ENCODE data around the gene MDH2.
"Not testable (repeated sequence)": the region's sequence is repeated elsewhere in the genome, so short reads cannot be mapped to it uniquely, and the experiment has no call there.

Gene MDH2

GRCh38 chr7:76072243-76073148, 24.6 kb downstream of the MDH2 start:
- DNase-seq = no peak

DNA sequence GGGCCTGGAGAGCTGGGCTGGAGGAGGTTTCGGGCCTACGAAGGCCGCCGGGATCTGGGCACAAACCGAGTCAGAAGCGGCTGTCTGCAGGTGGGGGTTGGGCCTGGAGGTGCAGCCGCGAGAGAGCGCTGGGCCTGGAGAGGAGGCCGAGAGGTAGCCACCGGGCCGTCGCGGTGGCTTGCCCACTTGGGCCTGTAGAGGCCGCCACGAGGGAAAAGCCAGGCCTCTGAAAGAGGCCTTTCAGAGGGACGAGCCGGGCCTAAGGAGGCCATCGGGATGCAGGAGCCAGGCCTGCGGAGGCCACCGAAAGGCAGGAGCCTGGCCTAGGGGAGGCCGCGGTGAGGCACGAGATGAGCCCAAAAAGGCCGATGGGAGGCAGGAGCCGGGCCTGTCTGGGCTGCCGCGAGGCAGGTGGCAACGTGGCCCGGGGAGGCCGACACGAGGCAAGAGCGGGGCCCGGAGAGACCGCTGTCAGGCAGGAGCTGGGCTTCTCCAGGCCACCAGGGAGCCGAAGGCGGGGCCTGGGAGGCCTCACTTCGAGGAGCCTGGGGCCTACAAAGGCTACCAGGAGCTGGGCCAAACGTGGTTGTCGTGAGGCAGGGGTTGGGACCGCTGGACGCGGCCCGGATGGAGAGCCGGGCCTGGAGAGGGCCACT, 25.6 kb downstream of the MDH2 start:
- DNase-seq = no peak

GRCh38 chr7:76074306-76074971, 26.5 kb downstream of the MDH2 start:
- DNase-seq = no peak

- no peak for DNase-seq
Measured at GRCh38 chr7:76074972-76075370, 27.1 kb downstream of the MDH2 start.

GRCh38 chr7:76076995-76077394, 29.1 kb downstream of the MDH2 start:
- DNase-seq = no peak

- peak; percentile 14 for DNase-seq
Measured at GRCh38 chr7:76077435-76077834, 29.5 kb downstream of the MDH2 start.

GRCh38 chr7:76080204-76080603, 32.3 kb downstream of the MDH2 start:
- DNase-seq = no peak

GRCh38 chr7:76084115-76084514, 36.2 kb downstream of the MDH2 start:
- DNase-seq = not testable (repeated sequence)

DNA sequence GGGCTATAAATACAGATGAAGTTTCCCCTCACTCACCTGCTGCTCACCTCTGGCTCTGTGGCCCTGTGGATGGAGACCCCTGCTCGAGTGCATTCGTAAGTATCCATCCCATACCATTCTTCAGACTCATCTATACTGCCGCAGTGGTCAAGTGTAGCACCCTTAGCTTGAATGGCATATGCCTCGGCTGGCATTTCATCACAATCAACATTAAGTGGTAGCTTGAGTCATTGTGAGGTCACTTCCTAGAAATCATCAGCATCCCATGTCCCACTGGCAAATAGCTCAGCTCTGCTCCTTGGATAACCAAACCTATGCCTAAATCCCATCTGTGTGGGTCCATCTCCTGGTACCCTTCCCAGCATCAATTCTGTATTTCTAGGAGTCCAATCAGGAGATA, 38.2 kb downstream of the MDH2 start:
- no peak for DNase-seq

GRCh38 chr7:76087362-76087791, 39.5 kb downstream of the MDH2 start:
- not testable (repeated sequence) for DNase-seq

DNA sequence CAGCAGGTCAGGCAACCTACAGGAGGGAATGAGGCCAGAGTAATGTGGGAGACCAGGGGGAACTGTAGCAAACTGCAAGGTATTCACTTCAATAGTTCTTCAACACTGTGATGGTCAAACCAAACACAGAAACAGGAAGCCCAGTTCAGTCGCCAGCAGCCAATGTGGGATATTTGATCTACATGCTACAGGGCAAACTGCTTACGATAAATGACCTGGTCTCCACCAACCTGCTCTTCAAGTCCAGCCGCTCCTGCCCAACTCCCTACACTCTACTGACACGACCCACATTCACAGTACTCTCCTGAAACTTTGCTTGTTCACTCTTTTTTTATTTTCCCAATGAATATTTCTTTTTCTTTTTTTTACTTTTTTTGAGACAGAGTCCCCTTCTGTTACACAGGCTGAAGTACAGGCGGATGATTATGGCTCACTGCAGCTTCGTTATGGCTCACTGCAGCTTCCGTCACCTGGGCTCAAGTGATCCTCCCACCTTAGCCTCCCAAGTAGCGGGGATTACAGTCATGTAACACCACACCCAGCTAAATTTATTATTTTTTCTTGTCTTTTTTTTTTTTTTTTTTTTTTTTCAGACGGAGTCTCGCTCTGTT, 42.1 kb downstream of the MDH2 start:
- DNase-seq = no peak

DNA sequence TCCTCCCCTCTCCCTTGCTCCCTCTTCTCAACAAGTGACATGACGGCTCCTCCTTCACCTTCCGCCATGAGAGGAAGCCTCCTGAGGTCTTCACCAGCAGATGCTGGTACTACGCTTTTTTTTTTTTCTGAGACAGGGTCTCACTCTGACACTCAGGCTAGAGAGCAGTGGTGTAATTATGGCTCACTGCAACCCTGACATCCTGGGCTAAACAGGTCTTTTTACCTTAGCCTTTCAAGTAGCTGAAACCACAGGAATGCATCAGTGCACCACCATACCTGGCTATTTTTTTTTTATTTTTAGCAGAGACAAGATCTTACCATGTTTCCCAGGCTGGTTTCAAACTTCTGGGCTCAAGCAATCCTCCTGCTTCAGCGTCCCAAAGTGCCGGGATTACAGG, 43.6 kb downstream of the MDH2 start:
- no peak for DNase-seq

DNA sequence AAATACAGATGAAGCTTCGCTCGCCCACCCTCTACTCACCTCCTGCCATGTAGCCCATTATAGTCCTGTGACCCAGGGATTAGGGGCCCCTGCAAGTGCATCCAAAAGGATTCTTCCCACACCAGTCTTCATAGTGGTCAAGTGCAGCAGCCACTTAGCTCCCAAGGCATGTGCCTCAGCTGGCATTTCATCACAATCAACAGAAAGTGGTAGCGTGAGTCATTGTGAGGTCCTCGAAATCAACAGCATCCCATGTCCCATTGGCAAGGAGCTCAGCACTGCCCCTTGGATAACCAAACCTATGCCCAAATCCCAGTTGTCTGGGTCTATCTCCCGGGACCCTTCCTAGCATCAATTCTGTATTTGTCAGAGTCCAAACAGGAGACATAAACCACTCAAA, 45.6 kb downstream of the MDH2 start:
- not testable (repeated sequence) for DNase-seq

DNA sequence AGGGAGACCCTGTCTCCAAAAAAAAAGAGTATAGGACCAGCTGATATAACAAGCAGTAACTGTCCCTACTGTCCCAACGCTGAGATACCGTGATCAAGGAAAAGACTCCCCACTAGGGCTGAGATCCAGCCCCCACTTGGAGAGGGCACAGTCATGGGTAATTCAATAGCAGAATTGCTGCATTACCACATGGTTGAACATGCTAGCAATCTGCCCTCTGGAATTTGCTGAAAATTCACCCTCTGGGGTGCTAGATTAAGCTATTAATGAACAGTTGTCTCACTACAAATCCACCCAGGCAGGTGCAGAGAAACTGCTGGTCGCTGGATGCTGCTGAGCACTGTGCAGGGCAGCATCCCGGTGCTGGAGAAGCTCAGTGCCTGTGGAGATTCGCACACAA, 46.4 kb downstream of the MDH2 start:
- DNase-seq = not testable (repeated sequence)

DNA sequence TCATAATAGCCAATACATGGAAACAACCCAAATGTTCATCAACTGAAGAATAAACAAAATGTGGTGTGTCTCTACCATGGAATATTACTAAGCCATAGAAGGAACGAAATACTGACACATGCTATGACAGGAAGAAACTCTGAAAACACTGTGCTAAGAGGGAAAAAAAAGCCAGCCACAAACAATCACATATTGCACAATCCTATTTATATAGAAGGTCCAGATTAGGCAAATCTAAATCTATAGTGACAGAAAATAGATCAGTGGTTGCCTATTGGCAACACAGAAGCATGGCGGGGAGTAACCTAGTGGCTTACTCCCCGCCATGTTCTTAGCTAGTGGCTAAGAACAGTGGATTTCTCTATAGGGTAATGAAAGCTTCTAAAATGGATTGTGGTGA, 48.0 kb downstream of the MDH2 start:
- DNase-seq = no peak

DNA sequence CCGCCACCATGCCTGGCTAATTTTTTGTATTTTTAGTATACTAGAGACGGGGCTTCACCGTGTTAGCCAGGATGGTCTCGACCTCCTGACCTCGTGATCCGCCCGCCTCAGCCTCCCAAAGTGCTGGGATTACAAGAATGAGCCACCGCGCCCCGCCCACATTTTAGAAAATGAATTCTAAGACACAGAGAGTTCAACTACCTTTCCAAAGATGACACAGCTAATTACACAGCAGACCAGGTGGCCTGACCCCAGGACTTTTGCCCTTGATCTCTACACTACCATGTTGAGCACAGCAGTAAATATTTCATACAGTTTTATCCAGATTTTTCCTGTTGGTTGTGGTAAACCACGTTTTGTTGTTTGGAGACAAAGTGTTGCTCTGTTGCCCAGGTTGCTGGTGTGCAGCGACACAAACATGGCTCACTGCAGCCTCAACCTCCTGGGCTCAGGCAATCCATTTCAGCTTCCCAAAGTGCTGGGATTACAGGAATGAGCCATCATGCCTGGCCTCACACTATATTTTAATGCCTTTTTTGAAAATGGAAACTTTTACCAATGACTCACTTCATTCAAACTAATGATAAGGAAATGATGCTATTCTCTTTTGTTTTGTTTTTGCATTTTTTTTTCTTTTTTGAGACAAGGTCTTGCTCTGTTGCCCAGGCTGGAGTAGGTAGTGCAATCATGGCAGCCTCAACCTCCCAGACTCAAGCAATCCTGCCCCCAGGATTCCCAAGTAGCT, 54.0 kb downstream of the MDH2 start:
- DNase-seq = not testable (repeated sequence)

GRCh38 chr7:76103788-76104187, 55.9 kb downstream of the MDH2 start:
- DNase-seq = not testable (repeated sequence)

GRCh38 chr7:76106130-76106529, 58.2 kb downstream of the MDH2 start:
- not testable (repeated sequence) for DNase-seq

GRCh38 chr7:76106893-76107292, 59.0 kb downstream of the MDH2 start:
- DNase-seq = no peak

DNA sequence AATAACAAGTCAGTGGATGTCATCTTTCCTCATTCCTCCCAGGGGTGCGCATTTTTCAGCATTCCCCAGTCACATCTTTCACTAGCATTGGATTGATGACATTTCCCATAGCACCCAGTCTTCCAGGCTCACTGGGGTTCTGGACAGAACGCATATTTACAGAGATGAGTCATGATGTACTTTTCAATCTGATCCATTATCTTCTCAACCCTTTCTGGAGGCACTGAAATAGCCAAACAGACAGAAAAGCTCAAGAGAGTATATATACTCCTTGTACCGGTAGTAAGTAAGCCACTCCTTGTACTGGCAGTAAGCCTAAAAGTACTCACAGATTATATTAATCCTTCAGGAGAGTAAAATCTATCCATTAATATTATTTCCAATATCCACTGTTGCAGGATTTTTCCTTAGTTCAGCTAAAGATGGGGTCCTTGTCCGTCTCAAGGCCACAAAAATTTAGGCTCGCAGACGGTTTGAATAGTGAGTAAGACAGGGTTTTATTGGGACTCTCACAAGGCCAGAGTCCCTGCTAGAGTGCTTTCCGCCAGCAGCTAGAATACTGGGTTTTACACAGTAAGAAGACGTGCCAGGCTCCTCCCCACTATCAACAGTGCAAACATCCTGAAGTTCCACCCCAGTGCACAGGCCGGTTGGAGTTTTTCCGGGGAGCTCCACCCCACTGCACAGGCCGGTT, 60.8 kb downstream of the MDH2 start:
- no peak for DNase-seq

GRCh38 chr7:76113042-76113630, 65.2 kb downstream of the MDH2 start:
- not testable (repeated sequence) for DNase-seq

Data from activated CD4-positive, alpha-beta T cell treated with anti-CD3 and anti-CD28 coated beads, Interleukin-10, Interleukin-2, amounts not matched to agents 100 ng/mL and 50 ng/mL, durations not matched to agents 16 hours and 8 hours (primary cell).